Left lobe of liver (tissue), 2 donors: ENCODE data around the gene MAGI3. TPM values are rescaled to one million over a fixed set of nuclear protein-coding genes. Genes with fewer than 3 reads are reported as not detected.

Experiments used
- ATAC-seq: fragments of 200-7000 bp; cut with Tn5 transposase; one replicate; pipeline ENCODE4 v1.9.1; 2020; ENCODE audit warnings: mild to moderate bottlenecking, moderate library complexity
- DNase-seq: peaks from one replicate; pipeline ENCODE4 v3.0.0-alpha.2; 2020; ENCODE audit warnings: low spot score
- total RNA-seq: library from RNA; stranded (reverse); gene quantifications from one replicate; pipeline ENCODE4 v1.2.1, GENCODE V29; 2021
- donor health status: DM: no; HTN: no; CAD: no; lungs with moderate emphysema.
- donor health status: DM: no; HTN: yes; CAD: no.

MAGI3 gene
- total RNA-seq, result 12.0 TPM

DNA sequence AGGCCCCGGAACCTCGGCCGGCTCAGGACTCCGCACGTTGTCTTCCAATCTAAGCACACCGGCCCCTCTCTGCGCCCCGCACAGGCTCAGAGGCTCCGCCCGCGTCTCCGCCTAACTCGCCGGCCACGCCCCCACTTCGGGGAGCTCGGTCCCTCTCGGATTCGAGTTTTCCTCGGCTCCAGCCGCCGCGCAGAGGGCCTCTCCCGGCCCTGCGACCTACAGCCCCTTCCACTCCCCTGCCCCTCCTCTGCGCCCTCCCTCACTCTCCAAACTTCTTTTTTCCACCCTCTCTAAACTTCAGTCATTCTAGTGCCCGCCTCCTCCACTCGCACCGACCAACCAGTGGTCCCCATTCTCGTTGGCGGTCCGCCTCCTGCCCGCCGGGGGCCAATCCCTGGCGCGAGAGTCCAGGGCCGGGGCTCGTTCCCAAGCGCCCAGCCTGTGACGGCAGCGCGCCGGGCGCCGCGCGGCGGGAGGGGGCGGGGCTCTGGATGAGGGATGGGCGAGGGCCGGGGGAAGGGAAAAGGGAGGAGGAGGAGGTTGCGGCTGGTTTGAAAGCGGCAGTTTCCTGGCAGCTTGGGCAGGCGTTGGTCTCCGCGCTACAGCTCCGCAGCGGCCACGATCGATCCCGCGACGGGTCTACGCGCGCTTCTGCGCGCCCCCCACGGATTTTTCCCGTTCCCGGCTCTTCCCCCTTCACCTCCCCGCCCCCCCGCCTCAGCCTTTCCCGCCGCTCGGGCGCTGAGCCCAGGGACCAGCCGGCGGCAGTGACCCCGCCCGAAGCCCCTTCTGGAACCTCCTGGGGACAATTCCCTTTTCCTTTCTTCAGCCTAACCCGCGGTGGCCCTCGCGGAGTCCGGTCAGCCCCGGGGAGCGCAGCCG is at the start of gene MAGI3:
Gene MAGI3, plus strand, starts transcription at position 563 of the 882 bp plus-strand sequence. CDS start 519 bp downstream, outside the sequence.
- DNase-seq (peak; percentile 99), ATAC-seq (peak; percentile 82)

DNA sequence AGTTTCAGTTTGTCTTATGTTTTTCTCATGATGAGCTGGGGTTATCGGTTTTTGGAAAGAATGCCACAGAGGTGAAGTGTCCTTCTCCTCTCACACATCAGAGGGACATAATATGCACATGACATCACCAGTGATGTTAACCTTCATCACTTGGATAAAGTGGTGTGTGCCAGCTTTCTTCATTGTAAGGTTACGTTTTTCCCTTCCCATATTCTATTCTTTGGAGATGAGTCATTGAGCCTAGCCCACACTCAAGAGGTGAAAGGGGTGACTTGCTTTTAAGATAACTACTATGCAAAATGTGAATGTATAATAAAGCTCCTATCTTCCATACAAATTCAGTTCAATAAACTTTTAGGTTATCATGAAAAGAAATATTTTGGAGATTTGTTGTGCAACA is 36.7 kb upstream of the MAGI3 start:
- DNase-seq (no peak), ATAC-seq (no peak)

DNA sequence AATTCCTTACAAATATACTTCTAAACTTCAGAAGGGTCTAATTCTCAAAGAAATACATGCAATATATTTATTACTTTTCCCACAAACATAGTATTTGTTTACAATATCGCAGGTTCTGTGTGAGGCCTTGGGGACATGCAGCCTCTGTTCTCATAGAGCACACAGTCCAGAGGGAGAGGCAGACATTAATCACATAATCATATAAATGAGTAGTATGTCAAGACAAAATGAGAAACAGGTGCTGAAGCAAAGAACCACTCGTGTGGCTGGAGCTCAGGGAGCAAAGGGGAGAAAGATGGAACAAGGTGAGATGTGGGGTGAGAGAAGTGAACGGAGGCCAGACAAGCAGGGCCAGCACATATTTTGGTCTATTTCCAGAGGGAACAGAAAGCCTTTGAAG is 26.4 kb upstream of the MAGI3 start:
- DNase-seq (no peak), ATAC-seq (no peak)

DNA sequence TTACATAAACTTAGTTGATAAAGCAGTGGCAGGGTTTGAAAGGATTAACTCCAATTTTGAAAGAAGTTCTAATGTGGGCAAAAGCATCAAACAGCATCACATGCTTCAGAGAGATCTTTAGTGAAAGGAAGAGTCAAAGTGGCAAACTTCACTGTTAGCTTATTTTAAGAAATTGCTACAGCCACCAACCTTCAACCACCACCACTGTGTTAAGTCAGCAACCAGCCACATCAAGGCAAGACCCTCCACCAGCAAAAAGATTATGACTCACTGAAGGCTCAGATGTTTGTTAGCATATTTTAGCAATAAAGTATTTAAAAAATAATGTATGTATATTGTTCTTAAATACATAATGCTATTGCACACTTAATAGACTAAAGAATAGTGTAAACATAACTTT is 21.3 kb upstream of the MAGI3 start:
- DNase-seq (no peak), ATAC-seq (no peak)

DNA sequence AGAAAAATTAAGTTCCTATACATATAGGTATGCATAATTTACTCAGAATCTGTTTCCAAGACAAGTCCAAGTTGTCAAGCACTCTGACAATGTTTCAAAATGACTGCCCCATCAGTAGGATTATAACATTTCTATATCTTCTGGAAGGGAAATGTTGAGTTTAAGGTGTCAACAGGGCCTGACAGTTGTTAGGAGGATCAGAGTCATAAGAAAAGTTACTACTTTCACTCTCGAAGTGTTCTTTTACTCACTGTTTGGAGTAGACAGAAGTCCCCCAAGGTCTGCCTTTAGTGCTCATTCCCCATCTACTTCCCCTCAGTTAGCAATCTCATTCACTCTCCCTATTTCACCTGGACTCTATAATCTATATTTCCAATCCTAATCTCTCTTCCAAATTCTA is 20.6 kb upstream of the MAGI3 start:
- DNase-seq (no peak), ATAC-seq (no peak)

DNA sequence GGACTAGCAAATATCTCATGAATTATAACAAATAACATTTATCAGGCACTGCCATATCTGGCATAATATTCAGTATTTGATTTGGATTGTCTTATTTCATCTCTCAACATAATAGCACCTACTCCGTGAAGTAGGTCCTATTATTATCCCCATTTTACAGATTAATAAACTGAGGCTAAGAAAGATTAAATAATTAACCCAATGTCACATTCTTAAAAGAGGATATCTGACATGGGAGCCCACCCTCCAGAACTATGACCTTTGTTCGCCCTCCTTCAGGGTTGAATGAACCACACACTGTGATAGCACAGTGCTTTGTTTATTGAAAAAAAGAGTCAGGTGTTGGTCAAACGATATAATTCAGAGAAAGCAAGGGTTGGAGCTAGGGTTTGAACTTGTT is 19.4 kb upstream of the MAGI3 start:
- ATAC-seq (no peak), DNase-seq (no peak)

DNA sequence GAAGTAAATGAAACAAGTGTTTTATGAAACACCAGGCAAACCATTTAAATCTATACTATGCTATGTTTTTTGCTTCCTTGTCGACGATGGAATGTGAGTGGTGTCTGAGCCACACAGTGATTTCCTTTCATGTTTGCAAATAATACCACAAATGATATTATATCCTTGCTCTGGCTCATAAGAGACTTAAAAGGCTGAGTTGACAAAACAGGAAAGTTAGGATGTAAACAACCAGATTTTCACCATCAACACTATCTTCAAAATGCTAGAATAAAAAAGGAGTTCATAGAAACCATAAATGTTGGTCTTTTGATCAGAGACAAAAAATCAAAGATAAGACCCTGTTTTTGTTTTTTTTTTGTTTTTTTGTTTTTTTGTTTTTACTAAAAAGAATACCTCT is 17.8 kb upstream of the MAGI3 start:
- no peak for DNase-seq
- no peak for ATAC-seq

DNA sequence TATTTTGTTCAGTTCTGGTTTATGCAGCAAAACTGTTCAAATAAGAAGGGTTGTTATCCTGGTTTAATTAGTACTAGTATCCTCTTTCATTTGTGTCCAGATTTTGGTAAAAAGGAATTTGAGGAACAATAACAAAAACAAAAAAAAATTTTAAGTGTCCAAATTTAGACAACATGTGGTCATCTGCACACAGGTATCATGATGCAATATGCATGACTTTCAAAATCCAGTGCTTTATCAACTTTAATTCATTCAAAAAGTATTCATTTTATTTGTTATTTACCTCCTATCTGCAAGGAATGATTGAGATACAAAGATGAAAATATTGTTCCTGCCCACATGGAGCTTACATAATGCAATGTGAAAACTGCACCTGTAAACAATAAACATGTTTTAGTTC is 16.7 kb upstream of the MAGI3 start:
- DNase-seq (no peak), ATAC-seq (no peak)

DNA sequence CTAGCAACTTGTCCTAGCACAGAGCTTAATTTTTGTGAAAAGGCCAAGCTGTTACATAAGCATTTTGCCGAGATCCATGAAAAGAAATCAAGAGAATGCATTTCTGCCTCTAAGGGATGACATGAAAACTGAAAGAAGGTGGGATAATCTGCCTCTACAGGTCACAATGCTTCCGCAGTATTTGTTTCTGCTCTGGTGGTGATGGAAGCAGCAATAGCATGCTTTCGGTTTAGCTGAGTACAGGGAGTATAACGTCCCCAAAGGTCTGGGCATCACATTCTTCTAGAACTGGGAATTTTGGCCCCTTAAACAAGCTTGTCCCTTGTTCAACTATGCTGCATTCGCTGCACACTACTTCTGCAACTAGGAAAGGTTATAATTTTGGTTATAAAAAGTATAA is 14.4 kb upstream of the MAGI3 start:
- no peak for ATAC-seq
- DNase-seq, result no peak

DNA sequence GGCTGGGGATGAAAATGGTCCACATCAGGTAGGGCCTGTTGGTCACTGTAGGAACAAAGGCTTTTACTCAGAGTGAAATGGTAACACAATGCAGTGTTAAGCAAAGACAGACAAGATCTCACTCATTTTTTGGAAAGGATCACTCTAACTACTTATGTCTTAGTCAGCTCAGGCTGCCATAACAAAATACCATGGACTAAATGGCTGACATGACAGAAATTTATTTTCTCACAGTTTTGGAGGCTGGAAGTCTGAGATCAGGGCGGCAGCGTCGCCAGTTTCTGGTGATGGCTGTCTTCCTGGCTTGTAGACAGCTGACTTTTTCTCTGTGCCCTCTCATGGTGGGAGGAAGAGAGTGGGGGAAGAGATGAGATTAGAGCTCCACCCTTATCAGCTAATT is 10.2 kb upstream of the MAGI3 start:
- no peak for DNase-seq

DNA sequence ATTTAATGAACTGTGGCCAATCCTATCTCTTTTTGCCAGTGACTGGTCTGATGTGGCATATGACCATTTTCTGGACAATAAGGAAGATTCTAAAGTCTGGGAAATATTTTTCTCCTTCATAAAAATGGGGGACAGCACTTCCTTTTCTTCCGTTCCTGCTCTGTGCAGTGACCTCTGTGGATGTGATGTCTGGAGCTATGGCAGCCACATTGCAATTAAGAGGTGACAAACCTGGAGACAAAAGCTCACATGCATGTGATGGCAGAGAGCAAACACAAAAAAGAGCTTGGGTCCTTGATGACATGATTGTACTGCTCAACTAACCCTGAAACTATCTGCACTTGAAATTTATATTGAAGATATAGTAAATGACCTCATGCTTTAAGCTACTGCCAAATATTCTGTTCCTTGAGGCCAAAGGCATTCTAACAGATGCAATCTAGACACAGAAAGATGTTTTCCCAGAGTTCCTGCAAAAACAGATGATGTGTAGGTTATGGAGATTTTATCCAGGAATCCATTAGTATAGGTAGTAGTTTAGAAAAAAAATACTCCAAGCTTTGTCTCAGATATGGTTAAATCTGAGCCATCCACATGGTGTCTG is 2.2 kb upstream of the MAGI3 start:
- DNase-seq (no peak), ATAC-seq (no peak)

More for the DNA sequence above, 10.2 kb upstream of the MAGI3 start:
- ATAC-seq, result no peak

DNA sequence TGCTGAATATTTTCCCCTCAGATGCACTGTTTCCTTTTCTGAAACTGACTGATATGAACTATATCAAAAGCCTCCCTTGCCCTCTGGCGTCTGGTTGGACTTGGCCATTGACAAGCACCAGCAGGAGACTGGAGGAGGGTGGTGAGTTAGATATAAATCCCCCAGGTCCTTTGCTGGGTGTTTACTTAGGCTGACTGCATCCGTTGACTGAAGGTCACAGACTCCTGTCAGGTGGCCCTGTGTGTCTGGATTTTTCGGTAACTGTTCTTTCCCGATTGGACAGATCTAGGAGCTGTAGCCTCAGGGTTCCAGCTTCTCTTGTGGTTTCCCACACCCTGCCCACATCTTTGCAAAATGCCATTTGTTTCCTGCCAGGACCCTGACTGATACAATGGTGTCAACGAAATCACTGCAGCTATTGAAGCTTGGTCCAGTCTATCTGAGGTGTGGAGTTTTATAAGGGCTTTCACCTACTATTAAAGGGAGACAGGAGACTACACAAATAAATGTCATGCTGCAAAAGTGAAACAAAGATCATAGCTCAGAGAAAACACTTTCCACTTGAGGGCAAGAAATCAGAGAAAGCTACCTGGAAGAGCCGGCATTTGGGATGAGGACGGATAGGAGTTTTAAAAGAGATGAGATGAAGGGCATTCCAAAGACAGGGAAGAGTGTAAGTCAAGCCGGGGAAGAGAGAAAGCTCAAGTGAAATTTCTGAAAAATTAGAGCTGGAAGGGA is 1.5 kb upstream of the MAGI3 start:
- DNase-seq (peak; percentile 53), ATAC-seq (peak; percentile 5)

DNA sequence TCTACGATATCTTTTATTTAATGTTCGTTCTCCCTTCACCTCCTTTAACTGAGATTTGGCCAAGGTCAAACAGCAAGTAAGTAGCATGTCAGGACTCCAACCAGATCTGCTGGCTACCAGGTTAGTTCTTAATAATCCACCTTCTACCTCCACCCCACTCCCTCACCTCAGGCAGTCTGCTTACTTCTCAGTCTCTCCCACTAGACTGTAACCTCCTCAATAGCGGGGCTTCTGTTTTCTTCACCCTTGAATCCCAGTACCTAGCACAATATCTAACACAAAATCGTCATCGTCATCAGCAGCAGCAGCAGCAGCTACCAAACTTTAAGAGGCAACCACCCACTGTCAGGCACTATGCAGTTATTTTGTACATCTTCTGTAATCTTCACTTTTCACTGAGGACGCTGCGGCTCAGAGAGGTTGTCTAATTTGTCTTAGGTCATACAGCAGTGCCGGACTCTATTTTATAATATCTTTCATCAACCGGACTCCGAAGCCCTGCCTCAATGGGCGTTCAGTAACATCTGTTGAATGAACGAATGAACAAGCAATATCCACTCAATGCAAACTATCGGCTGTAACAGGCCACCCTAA is 859 bp upstream of the MAGI3 start:
- no peak for ATAC-seq
- no peak for DNase-seq

DNA sequence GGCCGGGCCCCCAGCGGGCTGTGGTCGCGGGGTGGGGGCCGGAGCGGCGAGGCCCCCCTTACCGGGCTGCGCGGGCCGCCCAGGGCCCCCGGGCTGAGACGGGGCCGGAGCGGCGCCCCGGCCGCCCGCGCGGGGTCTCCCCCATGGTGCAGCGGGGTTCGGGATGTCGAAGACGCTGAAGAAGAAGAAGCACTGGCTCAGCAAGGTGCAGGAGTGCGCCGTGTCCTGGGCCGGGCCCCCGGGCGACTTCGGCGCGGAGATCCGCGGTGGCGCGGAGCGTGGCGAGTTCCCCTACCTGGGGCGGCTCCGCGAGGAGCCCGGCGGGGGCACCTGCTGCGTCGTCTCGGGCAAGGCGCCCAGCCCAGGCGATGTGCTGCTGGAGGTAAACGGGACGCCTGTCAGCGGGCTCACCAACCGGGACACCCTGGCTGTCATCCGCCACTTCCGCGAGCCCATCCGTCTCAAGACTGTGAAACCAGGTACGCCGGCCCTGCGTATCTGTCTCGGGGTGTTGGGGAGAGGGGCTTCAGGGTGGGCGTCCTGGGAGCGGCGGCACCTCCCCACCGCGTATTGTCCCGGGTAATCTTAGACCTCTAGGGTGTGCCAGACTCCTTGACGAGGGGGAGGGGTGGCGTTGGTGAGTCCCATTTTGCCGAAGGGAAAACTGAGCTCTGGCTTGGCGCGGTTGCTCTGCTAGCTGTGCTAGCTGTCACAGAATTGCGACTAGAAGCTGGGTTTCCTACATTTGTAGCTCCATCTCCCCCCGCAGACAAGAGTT is 745 bp downstream of the MAGI3 start:
- ATAC-seq, result peak; percentile 26
- peak; percentile 73 for DNase-seq

DNA sequence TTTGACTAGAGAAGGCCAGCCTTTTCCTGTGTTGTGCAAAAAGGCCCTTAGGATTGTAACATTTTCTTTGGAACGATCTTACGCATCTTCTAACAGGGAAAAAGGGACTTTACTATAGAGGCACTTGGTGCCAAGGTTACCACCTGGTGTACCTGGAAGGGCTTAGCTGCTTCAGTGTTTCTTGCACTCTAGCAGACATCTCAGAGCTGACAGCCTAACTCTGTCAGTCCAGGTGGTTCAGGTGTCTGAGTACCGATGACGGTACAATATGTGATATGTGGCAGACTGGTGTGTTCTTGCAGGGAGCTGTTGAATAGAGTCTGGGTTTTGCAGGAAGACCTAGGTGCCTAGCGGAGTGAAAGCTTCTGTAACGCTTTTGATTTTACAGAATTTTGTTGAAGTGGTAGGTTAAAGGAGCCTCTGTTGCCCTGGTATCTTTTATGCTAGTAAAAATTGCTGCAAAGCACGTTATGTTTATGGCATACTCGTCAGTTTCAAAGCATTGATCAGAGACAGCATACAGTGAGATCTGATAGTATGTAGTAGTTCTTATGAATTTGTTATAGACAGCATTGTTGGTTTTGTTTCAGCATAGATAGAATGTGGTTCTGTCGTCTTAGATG is 1.4 kb downstream of the MAGI3 start:
- DNase-seq (no peak), ATAC-seq (peak; percentile 22)

DNA sequence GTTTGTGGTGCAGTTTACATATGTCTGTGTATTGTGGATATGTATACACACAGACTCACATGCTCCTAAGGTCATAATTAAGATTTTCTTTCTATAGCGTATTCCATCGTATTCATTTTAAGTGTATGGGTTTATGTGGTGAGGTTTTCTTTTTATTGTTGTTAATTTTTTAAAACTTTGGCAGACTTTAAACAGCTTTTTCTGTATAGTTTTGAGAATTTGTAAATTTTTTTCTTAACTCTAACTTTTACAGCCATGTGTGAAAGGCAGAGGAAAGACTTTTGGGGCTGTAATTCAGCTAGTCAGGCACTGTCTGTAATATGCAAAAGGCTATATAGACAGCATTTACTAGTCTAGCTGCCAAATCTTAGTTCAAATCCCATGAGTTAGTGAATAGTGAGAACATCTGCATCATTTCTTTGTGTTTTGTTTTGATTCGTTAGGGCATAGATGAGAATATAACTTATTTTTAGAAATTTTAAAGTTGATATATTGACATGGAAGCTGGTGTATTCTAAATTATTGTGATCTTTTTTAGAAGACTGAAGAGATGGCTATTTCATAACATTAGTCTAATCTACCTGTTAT is 2.3 kb downstream of the MAGI3 start:
- ATAC-seq, result no peak
- no peak for DNase-seq

DNA sequence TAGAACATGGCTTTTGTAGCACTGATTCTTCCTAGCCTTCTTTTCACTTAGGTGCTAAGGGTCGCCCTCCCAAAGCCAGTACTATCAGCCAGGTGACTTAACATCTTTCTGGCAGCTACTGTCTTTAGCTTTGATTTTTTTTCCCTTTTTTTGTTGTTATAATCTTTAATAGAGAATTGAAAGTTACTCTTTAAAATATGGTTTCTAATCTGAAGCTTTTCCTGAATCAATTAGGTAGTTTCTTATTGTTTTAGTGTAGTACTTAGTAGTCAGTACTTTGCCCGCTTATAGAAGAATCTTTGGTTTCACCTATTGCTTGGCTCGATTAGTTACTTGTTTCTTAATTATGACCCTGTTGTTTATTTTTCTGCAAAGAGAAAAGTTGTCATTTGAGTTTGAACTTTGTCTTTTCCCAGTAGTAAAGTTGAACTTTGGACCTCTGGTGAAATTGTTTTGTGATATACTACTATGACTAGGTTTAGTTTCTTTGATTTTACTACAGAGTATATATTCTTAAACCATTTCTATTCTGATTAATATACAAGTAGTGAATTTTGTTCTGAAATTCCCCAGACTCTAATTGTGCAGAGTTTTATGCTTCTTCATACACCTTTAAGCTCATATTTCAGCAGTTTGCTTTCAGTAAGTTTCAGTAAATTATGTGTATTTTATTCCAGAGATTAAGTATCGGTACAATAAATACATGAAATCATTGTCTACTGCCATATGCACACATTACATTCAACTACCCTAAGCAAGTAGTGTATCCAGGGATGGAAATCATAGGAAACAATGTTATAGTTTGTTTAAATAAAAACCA is 3.9 kb downstream of the MAGI3 start:
- DNase-seq (no peak), ATAC-seq (no peak)

DNA sequence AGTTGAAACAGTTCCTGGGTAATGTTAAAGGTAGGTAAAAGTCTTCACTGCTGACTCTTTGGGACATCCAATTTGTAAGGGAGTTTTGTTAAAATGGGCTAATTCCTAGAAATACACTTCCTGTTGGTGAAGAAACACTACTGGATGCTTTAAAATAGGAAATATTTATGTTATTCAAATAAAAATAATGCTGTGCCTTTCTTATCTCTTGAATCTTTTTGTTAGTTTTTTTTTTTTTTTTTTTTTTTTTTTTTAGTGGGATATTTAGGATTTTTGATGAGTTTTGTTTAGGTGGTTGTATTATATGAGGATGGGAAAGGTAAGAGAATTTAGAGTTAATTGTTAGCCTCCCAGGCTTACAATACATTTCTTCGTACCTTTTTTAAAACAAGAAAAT is 4.5 kb downstream of the MAGI3 start:
- no peak for ATAC-seq

DNA sequence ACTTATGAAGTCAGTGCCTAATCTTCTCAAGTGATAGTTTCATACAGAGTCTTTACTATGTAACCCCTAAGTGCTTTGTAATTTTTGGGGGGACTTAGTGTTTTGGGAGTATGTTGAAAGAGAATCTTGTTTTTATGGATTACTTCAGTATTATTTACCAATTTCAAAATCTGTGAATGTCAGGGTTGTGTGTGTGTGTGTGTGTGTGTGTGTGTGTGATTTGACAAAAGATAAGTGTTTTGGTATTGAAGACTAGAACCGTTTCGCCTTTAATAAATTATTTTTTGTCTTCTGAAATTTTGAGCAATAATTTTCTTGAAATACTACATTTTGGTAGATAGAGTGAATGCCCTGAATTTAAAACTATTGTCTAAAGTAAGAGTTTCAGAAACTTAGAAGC is 5.8 kb downstream of the MAGI3 start:
- ATAC-seq (no peak), DNase-seq (no peak)

More for the DNA sequence above, 4.5 kb downstream of the MAGI3 start:
- DNase-seq, result no peak
